ENCODE results near the gene HOGA1.
"Not testable (repeated sequence)": the region's sequence is repeated elsewhere in the genome, so short reads cannot be mapped to it uniquely, and the experiment has no call there.

HOGA1 gene

GRCh38 chr10:97584060-97584797 lies at the start of gene HOGA1:
Gene HOGA1 (plus strand): TSS chr10:97584389. CDS start chr10:97584704, 315 bp downstream.
- DNase-seq (ENCODE audit: low spot score), result peak; percentile 88

- DNase-seq (ENCODE audit: low spot score), result peak; percentile 57
Measured at GRCh38 chr10:97534746-97535367, 49.3 kb upstream of the HOGA1 start.

DNA sequence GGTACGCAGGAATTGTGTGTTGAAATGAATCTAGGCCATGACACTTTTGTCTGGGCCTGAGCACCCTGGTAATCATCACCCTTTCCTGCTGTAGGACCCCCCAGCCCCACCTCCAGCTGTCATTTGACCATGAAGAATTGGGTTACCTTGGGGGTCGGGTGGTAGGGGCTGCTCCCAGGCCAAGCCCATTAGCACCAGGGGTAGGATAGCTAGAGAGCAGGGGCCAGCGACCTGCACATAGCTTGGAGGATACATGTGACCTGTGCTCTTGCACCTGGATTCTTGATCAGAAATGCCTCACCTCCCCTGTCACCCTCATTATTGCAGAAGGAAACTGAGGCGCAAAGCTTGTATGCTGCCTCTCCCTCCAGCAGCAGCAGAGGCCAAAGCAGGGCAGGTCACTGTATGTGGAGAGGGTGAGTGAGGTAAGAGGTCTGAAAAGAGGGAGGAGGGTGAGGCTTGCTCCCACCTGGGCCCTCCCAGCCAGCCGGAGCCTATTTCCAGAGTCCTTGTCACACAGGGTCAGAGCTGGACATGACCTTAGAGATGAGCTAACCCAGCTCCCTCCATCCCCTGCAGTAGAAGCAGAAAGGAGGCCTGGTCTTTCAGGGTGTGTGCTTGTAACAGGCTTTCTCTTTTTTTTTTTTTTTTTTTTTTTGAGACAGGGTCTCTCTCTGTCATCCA lies 46.9 kb upstream of the HOGA1 start:
- DNase-seq (ENCODE audit: low spot score), result no peak

DNA sequence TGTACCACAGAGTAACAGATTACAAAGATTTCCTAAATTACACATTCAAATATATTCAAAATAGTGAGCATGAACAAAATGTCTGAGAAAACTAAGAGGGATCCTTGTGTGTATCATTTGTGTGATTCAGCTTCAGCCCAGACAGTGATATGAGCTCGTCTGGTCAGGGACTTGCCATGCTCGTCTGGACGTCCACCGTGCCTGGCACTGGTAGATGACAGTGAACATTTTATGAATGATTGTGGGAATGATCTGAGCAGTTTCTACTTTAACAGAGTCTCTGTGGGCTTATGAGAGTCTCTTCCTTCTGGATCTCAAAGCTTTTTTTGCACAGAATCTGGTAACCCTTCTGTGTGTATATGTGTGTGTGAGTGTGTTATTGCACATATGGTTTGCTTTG lies 45.8 kb upstream of the HOGA1 start:
- DNase-seq (ENCODE audit: low spot score), result peak; percentile 60

DNA sequence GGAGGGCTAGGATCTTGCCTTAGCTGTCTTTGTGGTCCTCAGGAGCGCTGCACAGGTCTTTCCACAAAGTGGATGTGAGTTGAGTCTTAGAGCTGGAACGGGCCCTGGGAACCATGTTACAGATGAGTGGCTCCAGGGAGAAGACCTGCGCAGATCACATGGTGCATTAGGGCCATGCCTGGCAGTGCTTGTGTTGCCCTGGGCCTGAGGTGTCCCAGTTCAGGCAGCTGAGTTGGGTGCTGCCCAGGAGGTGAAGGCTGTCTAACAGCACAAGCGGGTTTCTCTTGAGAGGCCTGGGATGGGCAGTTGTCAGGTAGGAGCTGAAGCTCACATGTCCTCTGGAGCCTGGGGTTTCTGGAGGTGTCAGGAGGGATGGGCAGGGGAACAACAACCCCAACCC lies 45.4 kb upstream of the HOGA1 start:
- no peak for DNase-seq (ENCODE audit: low spot score)

GRCh38 chr10:97539523-97540200 lies 44.5 kb upstream of the HOGA1 start:
- DNase-seq (ENCODE audit: low spot score), result peak; percentile 92

DNA sequence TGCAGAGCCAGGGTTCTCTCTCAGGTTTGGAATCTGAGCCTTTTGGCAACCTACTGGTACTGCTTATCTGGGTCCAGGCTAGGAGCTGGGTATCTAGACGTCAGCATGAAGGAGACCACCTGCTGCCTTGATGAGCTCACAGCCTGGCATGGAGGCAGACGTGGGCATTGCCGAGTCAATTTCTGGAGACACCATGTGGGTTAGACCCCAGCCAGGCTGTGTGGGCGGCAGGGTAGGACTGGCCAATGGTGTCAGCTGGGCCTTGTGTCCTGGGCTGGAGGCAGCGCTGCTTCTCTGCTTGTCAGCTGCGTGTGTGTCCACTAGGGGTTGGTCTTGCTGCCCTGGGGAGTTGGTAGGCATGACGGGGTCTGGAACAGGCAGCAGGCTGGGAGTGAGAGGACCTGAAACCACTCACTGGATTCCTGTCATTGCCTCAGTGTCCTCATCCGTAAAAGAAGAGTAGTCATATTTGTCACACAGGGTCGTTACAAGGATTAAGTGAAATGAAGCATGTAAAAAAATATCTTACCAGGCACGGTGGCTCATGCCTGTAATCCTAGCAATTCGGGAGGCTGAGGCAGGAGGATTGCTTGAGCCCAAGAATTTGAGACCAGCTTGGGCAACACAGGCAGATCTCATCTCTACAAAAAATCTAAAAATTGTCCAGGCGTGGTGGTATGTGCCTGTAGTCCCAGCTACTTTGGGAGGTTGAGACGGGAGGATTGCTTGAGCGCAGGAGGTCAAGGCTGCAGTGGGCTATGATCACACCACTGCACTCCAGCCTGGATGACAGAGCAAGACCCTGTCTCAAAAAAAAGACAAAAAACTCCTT lies 43.3 kb upstream of the HOGA1 start:
- DNase-seq (ENCODE audit: low spot score), result no peak

- DNase-seq (ENCODE audit: low spot score), result peak; percentile 85
Measured at GRCh38 chr10:97542169-97543024, 41.8 kb upstream of the HOGA1 start.

DNA sequence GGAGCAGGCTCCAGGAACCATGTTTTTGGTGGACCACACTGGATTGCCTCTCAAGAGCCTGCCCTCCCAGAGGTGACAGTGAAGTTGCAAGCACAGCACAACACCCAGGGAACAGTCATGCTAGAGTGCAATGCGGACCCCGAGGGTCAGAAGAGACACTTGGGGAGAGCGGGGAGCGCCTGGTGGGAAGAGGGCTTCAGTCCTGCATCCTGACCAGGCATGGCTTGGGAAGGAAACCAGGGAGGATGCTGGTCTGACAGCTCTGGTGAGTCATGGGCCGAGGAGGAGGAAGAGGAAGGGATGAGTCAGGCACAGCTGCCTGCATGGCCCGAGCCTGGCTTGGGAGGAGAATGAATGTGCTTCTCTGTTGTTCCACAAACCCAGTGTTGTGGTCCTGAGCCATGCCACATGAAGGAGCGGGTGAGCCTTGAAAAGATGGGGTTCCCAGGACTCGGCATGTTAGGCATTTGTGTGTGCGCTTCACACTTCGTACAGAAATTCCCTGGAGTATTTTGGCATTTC lies 41.1 kb upstream of the HOGA1 start:
- DNase-seq (ENCODE audit: low spot score), result peak; percentile 95

GRCh38 chr10:97546456-97547270 lies 37.5 kb upstream of the HOGA1 start:
- no peak for DNase-seq (ENCODE audit: low spot score)

GRCh38 chr10:97547271-97547600 lies 37.0 kb upstream of the HOGA1 start:
- no peak for DNase-seq (ENCODE audit: low spot score)

DNA sequence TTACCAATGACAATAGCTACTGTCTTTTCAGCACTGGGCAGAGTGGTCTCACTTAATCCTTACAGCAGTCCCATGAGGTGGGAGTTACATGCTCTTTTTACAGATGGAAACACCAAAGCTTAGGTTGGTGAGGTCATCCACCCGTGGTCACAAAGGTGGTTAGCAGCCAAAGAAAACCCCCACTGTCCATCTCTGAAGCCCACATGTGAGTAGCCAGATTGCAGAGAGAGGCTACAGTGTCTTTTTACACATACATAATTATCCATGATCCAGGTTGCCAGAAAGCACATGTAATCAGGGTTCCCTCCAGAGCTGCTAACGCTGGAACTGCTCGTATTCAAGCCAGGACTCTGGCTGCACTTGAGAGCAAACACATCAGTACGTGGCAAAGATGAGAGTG lies 36.2 kb upstream of the HOGA1 start:
- DNase-seq (ENCODE audit: low spot score), result no peak

DNA sequence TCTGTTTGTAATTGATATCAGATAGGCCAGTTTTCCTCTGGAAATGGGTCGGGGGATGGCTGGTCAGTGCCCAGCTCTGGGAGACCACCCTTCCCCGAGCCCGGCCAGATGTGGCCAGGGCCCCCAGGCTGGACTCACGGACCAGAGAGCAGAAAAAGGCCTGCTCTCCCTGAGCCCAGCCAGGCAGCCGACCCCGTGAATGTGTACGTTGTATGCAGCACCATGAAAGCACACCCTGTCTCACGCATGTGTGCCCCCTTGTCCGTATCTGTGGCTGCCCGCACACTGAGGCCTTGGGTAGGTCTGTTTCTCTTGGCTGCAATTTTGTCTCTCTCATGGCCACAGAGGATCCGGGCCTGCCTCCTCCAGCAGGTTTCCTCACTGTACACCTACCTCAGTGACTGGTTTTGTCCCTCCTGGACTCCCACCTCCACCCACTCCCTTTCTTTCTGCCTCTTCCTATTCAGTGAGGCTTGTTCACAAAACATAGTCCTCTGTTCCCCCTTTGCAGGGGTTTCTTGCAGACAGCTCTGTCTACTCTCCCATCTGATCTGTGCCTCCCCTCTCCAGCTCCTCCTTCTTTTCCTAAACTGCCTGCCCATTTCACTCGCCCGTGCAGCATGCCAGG lies 35.2 kb upstream of the HOGA1 start:
- DNase-seq (ENCODE audit: low spot score), result no peak

DNA sequence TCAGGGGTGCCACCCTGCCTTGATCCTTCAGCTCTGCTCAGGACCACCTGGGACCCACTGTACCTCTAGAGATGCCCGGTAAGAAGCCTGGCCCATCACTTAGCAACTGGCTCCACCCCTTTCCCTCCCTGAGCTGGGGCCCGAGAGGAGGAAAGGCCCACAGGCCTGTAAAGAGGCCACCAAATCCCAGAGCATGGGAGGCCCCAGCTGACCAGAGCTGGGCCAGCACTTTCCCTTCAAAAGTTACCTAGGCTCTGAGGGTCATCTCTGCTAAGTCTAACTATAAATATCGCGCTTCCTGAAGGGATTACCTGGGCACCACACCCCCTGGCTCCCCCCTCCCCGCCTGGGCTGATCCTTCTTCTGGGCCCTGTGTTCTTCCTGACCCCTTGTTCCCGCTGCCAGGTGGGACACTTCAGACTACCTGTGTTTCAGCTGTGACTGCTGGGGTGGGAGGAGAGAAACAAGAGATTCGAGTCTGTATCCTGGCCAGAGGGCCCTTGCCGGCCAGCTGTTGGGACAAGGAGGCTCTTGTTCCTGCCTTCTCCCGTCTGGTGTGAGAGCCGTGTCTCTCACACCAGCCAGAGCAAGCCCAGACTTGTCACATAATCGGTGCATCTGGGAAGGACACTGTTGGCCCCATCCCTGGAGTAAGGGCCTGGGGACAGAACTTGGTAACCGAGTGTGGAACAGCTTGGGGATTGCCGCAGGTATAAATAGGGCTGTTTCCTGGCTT lies 34.4 kb upstream of the HOGA1 start:
- no peak for DNase-seq (ENCODE audit: low spot score)

DNA sequence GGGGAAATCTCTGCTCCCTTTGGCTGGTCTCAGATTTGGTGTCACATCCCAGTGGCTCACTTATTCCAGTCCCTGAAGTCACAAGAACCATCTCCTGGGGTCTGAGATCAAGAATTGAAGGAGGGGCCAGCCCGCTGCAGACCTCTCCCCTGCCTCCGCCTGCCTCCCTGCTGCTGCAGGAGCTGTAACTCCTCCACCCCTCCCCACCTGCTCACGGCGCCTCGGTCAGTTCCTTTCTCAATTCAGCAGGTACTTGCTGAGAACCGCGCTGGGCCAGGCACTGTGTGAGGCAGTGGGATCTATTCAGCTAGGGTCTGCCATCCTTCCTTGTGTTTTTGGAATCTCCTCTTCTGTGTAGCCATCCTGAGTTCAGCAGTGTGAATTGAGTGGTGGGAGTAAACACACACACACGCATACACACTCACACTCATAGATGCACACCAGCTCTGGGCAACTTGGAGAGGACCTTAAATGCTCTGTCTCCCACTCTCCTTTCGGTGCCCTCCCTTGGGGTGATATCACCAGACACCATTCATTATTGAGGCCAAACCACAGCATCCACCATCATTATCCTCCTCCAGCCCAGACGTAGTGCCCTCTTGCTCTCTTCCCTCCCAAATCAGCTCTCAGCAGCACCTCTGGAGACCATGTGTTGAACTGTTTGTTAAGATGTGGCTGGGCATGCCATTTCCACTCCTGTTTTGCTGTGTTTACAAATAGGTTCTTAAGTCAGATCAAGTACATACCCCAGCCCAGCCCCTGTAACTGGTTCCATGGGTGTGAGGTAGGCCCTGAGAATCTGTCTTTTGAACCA lies 33.6 kb upstream of the HOGA1 start:
- no peak for DNase-seq (ENCODE audit: low spot score)

- no peak for DNase-seq (ENCODE audit: low spot score)
Measured at GRCh38 chr10:97551271-97551670, 32.9 kb upstream of the HOGA1 start.

GRCh38 chr10:97553575-97554031 lies 30.6 kb upstream of the HOGA1 start:
- DNase-seq (ENCODE audit: low spot score), result peak; percentile 87

- DNase-seq (ENCODE audit: low spot score), result not testable (repeated sequence)
Measured at GRCh38 chr10:97554336-97554735, 29.9 kb upstream of the HOGA1 start.

Measured in GM03348 (cell line).